HG03025 (cell line): ENCODE data around the gene ANKRD42.

ENCODE experiments used
- ATAC-seq: cut with Tn5 transposase; IDR thresholded peaks from one replicate; pipeline ENCODE4 v1.9.1; 2021; ENCODE audit warnings: mild to moderate bottlenecking, moderate library complexity; ENCODE audit not compliant: unreplicated experiment, low FRiP score

The ANKRD42 gene

DNA sequence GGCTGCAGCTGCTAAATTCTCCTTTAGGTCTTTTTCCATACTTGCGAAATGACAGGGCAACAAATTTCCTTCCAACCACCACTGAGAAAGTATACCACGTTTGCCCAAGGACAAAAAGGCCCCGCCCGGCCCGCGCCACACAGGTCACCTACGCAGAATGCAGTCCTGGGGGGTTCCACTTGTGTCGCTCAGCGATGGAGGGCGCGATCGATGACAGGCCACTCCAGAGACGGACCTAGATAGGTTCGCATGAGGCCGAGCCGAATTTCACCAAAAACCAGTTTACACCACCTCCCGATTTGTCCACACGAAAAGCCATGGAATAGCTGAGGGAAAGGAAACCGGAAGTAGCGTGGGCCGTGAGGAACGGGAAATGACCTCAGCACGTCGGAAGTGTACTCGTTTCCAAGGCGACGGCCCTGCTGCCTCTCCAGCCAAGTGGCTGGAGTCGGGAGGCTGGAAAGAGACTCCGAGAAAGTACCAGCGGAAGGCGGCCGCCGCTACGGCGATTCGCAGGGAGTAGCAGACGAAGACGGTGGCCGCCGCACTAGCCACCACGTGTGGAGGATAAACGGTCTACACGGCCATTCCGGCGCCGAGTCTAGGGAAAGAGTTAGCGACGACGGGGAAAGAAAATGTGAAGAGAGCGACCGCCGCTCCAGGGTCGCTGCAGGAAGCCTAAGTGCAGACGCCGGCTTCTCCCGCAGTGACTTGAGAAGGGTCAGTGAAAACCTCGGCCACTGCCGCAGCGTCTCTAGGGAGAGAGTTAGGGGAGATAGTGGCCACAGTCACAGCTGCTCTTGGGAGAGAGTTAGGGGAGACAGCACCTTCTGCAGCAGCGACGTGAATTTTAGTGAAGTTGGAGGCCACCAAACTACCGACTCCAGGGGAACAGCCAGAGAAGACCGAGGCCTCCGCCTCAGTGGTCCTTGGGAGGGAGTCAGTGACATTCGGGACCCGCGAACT, at the start of gene ANKRD42:
Gene ANKRD42 (plus strand): TSS at position 398 of the 966 bp plus-strand sequence. CDS start 959 bp downstream, outside the sequence.
- peak; percentile 95 for ATAC-seq

- ATAC-seq = no peak
Observed at GRCh38 chr11:83147895-83148294, 45.6 kb upstream of the ANKRD42 start.

DNA sequence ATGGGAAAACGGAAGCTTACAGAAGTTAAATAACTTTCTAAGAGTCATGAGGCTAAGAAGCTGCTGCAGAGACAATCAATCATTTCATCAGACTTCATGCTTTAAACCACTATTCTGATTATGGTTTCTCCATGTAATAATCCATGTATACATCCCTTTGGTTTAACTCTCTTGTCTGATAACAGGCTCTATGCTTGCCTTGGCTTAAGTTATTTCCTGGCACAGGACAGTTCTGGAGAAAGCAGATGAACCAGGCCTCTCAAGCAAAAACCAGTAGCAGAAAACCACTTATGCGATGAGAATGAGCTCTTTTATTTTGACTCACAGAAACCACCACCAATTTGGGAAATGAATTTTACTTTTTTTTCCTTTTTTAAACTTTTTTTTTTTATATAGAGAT, 43.1 kb upstream of the ANKRD42 start:
- no peak for ATAC-seq

GRCh38 chr11:83151274-83151977, 42.1 kb upstream of the ANKRD42 start:
- ATAC-seq = no peak

- no peak for ATAC-seq
Observed at GRCh38 chr11:83152264-83152663, 41.2 kb upstream of the ANKRD42 start.

DNA sequence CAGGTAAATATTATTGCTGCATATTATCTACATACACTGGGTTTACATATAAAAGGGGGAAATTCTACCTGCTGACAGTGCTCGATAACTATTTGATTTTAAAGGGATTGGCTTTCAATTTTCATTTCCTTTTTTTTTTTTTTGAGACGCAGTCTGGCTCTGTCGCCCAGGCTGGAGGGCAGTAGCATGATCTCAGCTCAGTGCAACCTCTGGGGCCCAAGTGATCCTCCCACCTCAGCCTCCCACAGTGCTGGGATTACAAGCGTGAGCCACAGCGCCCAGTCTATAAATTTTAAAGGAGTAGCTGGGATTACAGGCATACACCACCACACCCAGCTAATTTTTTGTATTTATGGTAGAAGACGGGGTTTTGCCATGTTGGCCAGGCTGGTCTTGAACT, 39.7 kb upstream of the ANKRD42 start:
- no peak for ATAC-seq

DNA sequence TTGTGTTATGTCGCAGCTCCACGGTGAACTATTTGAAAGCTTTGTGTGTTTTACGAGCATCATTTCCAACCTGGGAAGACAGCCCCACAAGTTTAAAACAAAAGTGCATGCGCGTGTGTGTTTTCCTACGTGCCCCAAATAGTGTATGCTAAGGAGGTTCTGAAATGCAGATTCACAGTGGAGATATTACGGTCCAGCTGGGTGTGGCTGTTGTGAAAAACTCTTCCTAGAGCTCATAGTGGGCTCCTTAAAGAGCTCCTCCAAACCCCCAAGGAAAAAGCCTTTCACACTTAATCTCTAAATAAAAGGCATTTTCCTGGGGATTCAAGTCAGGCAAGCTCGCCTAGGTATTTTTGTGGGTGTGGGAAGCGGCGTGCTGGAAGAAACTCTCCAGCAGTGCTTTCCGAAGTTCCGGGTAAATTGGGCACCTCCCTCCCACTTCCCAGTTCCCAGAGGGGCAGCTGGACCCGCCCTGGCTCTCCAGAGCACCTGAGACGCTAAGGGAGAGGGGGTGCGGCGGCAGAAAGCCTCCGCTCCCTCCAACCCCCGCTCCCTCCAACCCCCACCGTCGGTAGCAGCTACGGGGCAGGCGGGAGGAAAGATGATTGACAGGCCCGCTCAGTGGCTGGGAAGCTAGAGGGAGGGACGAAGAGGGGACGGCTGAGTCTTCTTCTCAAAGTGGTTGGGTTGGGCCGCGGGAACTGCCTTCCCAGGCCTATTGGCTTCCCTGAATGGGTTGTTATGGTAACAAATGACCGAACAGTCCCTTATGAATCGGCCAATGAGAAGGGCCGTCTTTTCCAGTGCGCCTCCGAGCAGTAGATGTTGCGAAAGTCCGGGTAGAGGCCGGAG, 37.1 kb upstream of the ANKRD42 start:
- ATAC-seq = peak; percentile 93

- ATAC-seq = peak; percentile 18
Observed at GRCh38 chr11:83156996-83157593, 36.4 kb upstream of the ANKRD42 start, which contains the start of gene PCF11. Gene PCF11 (plus strand): TSS chr11:83157131. CDS start chr11:83157440, 309 bp downstream.

- ATAC-seq = no peak
Observed at GRCh38 chr11:83157594-83158356, 35.7 kb upstream of the ANKRD42 start.

GRCh38 chr11:83158357-83158786, 35.1 kb upstream of the ANKRD42 start:
- no peak for ATAC-seq

GRCh38 chr11:83158965-83159901, 34.3 kb upstream of the ANKRD42 start:
- ATAC-seq = no peak

- no peak for ATAC-seq
Observed at GRCh38 chr11:83159902-83160865, 33.3 kb upstream of the ANKRD42 start.

DNA sequence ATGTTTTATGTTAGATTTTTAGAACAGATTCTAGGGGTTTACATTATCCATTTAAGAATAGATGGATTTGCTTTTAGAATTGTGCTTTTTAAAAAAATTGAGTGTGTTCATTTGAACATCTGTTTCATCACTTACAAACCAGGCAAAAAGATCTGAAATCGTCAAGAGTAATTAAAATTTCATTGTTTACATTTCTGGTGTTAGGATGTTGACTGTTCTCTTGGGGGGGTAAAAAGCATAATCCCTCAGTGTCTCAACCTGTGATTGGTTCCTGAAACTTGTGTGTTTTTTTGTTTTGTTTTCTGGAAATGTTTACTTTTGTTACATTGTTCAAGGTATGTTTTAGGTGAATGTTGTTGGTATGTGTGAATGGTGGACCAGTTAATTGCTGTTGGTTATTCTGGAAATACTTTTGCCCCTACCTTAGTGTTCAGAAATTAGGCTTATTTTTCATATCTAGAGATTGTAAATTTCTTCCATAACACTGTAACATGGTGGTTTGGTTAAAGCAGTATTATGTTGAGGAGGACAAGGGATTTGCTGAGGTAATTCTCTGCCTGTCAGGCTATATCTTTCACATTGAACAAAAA, 31.8 kb upstream of the ANKRD42 start:
- ATAC-seq = no peak

DNA sequence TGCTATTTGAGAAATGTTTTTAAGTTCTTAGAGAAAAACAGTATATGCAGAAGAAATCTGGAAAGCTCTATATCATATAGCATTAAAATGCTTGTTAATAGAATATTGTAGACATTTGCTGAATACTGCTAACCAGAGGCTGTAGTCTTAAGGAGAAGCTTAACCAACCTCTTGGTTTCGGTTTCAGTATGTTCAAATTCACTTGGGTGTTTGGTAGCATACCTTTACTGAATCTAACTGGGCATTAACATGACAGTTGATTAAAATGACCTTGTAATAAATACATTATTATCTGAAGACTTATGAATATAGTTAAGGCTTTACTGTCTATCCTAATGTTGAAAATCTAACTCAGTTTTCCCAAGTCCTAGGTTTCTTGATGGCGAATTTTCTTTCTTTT, 31.1 kb upstream of the ANKRD42 start:
- ATAC-seq = no peak

DNA sequence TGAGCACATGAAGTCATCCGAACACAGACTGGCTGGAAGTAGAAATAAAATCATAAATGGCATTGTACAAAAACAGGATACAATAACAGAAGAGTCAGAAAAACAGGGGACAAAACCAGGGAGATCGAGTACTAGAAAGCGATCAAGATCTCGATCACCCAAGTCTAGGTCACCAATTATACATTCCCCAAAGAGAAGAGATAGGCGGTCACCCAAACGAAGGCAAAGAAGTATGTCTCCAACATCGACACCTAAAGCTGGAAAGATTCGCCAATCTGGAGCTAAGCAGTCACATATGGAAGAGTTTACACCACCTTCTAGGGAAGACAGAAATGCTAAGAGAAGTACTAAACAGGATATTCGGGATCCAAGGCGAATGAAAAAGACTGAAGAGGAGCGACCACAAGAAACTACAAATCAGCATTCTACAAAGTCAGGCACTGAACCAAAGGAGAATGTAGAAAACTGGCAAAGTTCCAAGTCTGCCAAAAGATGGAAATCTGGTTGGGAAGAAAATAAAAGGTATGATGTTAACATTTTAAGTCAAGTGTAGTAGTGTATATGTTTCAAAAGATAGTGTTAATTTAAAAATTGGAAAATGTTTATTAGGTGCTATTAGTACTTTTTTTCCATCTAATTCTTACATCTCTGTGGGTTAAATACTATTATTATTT, 27.2 kb upstream of the ANKRD42 start:
- ATAC-seq = no peak

DNA sequence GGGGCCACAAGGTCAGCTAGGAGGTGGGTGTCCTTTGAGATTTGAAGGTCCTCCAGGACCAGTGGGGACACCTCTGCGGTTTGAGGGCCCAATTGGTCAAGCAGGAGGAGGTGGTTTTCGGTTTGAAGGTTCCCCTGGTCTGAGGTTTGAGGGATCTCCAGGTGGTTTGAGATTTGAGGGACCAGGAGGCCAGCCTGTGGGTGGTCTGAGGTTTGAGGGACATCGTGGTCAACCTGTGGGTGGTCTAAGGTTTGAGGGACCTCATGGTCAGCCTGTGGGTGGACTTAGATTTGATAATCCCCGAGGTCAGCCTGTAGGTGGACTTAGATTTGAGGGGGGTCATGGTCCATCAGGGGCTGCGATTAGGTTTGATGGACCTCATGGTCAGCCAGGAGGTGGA, 24.8 kb upstream of the ANKRD42 start:
- no peak for ATAC-seq
